PC-9 (cell line): ENCODE measurements around the gene GATAD2A. TPM values are rescaled to one million over a fixed set of nuclear protein-coding genes. Genes with fewer than 3 reads are reported as not detected.

Experiments
- BruUV-seq: library from RNA; stranded (reverse); fragments of 400-500 nt; replicated peaks from 2 replicates; lab custom pipeline; 2021; lab: Mats Ljungman, UMichigan
- CTCF ChIA-PET: fragments of 300-600 bp; sonication (Branson Sonifier 250); formaldehyde crosslinking; loops from one replicate; lab custom pipeline; 2022; ENCODE audit warnings: antibody characterized with exemption; lab: Charles Lee
- POLR2A ChIA-PET: fragments of 300-600 bp; sonication (Branson Sonifier 250); formaldehyde crosslinking; loops from one replicate; lab custom pipeline; 2022; ENCODE audit warnings: antibody characterized with exemption; ENCODE audit not compliant: unreplicated experiment; lab: Charles Lee
- DNase-seq, 2 experiments: peaks; one replicate each; pipeline versions ENCODE4 v3.0.0 to v3.0.0-alpha.2; 2015 to 2022; ENCODE audit warnings: mixed read lengths in 1 of 2
- H2AFZ ChIP-seq: fragments of 200-600 bp; sonication (generic); 2 replicates; pipeline ENCODE4 v1.8.1; 2017; ENCODE audit warnings: antibody characterized with exemption
- H3F3A ChIP-seq: fragments of 200-600 bp; sonication (generic); 2 replicates; pipeline ENCODE4 v1.8.1; 2017; ENCODE audit warnings: antibody characterized with exemption, mild to moderate bottlenecking, low read depth; ENCODE audit not compliant: insufficient read depth
- H3K27ac ChIP-seq: fragments of 200-600 bp; sonication (generic); 2 replicates; pipeline ENCODE4 v1.6.1; 2016; ENCODE audit warnings: mixed run types
- H3K27me3 ChIP-seq: fragments of 200-600 bp; sonication (generic); 2 replicates; pipeline ENCODE4 v1.6.1; 2016; ENCODE audit warnings: low read depth, mixed run types; ENCODE audit not compliant: insufficient read depth
- H3K36me3 ChIP-seq: fragments of 200-600 bp; sonication (generic); 2 replicates; pipeline ENCODE4 v1.6.1; 2016; ENCODE audit warnings: low read depth, mixed run types
- H3K4me1 ChIP-seq: fragments of 200-600 bp; sonication (generic); replicated peaks from 2 replicates; pipeline ENCODE4 v1.6.1; 2016; ENCODE audit warnings: mixed run types; ENCODE audit not compliant: insufficient read depth
- H3K4me2 ChIP-seq: fragments of 200-600 bp; sonication (generic); 2 replicates; pipeline ENCODE4 v1.6.1; 2017; ENCODE audit warnings: mixed run types
- H3K4me3 ChIP-seq: fragments of 200-600 bp; sonication (generic); 2 replicates; pipeline ENCODE4 v1.6.1; 2016; ENCODE audit warnings: mixed run types
- H3K79me2 ChIP-seq: fragments of 200-600 bp; sonication (generic); 2 replicates; pipeline ENCODE4 v1.6.1; 2017; ENCODE audit warnings: low read depth, mixed run types
- H3K9me2 ChIP-seq: fragments of 200-600 bp; sonication (generic); 2 replicates; pipeline ENCODE4 v1.8.1; 2017; ENCODE audit warnings: mild to moderate bottlenecking; ENCODE audit not compliant: insufficient read depth
- H3K9me3 ChIP-seq: fragments of 200-600 bp; sonication (generic); 2 replicates; pipeline ENCODE4 v1.8.1; 2016; ENCODE audit warnings: low read depth; ENCODE audit not compliant: insufficient read depth
- H4K20me1 ChIP-seq: fragments of 200-600 bp; sonication (generic); 2 replicates; pipeline ENCODE4 v1.8.1; 2017; ENCODE audit not compliant: insufficient read depth
- EZH2 ChIP-seq: fragments of 200-600 bp; sonication (generic); IDR thresholded peaks from 2 replicates; pipeline ENCODE4 v1.8.0; 2017; ENCODE audit warnings: antibody characterized with exemption, low read depth
- intact Hi-C: fragments of 100-400 bp; cut with micrococcal nuclease; formaldehyde crosslinking; loops from one replicate; pipeline ENCODE4 v1.10.0; 2022; ENCODE audit not compliant: unreplicated experiment
- total RNA-seq: library from RNA; stranded (reverse); gene quantifications from 2 replicates; pipeline ENCODE4 v1.2.3, GENCODE V29; 2021
- TF ChIP-seq, protein P1 (sequence below): fragments of 200-600 bp; sonication (generic); conservative IDR thresholded peaks from 2 replicates; pipeline ENCODE4 v1.6.1; 2017; ENCODE audit warnings: mixed run types, antibody characterized with exemption, mild to moderate bottlenecking, moderate library complexity

Gene GATAD2A
- total RNA-seq, 1 experiment from 2014 or later: 129 TPM

DNA sequence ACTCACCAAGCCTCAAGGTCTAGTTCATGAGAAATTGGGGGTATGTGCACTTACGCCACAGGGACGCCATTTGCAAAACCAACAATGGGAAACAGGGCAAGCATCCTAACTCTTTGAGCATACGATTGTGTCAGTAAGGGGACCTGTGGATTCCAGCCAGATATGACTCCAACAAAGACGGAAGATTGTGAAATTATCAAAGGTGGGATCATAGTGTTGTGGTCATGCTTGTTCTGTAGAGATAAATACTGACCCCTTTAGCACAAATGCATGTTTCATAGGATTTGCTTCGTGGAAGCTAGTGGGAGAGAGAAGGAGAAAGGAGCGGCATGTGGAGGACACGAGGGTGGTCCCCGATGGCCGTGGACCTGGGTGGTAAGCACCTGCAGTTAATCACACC is 37.8 kb downstream of the GATAD2A start:
- no peak for DNase-seq
- no peaks in the 10 kb centered on the region for H3K27me3 ChIP-seq
- no TSS peak for BruUV-seq
- intact Hi-C loops: no loop called here
- H3K4me2 ChIP-seq: no peak overlapping the region
- POLR2A ChIA-PET: no interaction called here
- H3F3A ChIP-seq: peaks cover 6% of the 10 kb centered on the region; the same call in 1 of the 2 replicates
- no peak overlapping the region for H3K27ac ChIP-seq
- peaks cover 81% of the 10 kb centered on the region for H3K79me2 ChIP-seq
- no peak overlapping the region for H2AFZ ChIP-seq
- H3K36me3 ChIP-seq: no peaks in the 10 kb centered on the region
- no peaks in the 10 kb centered on the region for H3K9me2 ChIP-seq
- peaks cover 16% of the 10 kb centered on the region for H3K4me1 ChIP-seq
- peaks cover 88% of the 10 kb centered on the region for H4K20me1 ChIP-seq
- CTCF ChIA-PET: no interaction called here
- H3K9me3 ChIP-seq: no peaks in the 10 kb centered on the region
- TF ChIP-seq, protein P1, sequence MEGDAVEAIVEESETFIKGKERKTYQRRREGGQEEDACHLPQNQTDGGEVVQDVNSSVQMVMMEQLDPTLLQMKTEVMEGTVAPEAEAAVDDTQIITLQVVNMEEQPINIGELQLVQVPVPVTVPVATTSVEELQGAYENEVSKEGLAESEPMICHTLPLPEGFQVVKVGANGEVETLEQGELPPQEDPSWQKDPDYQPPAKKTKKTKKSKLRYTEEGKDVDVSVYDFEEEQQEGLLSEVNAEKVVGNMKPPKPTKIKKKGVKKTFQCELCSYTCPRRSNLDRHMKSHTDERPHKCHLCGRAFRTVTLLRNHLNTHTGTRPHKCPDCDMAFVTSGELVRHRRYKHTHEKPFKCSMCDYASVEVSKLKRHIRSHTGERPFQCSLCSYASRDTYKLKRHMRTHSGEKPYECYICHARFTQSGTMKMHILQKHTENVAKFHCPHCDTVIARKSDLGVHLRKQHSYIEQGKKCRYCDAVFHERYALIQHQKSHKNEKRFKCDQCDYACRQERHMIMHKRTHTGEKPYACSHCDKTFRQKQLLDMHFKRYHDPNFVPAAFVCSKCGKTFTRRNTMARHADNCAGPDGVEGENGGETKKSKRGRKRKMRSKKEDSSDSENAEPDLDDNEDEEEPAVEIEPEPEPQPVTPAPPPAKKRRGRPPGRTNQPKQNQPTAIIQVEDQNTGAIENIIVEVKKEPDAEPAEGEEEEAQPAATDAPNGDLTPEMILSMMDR: no peak
- no peak for TF ChIP-seq EZH2
- H3K4me3 ChIP-seq: no peak overlapping the region

DNA sequence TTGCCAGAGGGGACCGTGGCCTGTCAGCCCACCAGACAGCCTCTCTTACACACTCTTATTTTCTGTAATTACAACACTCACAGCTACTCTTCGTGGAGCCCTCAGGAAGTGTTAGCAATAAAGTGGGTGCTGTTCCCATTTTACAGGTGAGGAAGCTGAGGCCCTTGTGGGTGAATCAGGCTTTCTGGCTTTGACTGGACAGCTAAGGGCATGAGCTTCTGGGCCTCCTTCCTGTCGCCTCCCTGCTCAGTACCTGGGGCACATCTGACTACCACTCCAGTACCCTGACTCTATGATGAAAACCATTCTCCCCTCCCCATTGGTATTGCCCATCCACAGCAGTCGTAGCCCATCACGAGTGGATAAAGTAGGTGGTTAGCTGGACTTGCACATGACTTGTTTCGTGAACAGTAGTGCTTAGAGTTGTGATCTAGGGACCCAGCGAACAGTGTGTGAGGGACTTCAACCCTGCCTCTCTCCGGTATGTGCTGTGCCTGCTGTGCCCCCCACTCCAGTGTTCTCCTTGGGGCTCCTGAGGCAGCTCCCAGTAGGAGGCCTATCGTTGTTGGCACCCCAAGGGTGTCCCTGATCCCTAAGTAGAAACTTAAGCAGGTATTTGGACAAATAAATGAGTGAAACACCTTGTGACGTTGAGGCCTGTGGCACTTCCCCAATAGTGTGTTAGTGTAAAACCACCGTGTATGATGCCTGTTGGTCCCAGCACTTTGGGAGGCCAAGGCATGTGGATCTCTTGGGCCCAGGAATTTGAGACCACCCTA is 38.6 kb downstream of the GATAD2A start:
- H4K20me1 ChIP-seq: peaks cover 88% of the 10 kb centered on the region
- BruUV-seq: no TSS peak
- H3K4me2 ChIP-seq: no peak overlapping the region
- H3K27ac ChIP-seq: peak overlapping the region; percentile 0; the same call in 1 of the 2 replicates
- TF ChIP-seq, protein P1: no peak
- no peak for TF ChIP-seq EZH2
- H3K27me3 ChIP-seq: no peaks in the 10 kb centered on the region
- ChIA-PET CTCF (no interaction called here), POLR2A (no interaction called here)
- no peak overlapping the region for H3K4me3 ChIP-seq
- no peak overlapping the region for H2AFZ ChIP-seq
- DNase-seq: no peak
- peaks cover 81% of the 10 kb centered on the region for H3K79me2 ChIP-seq
- H3K36me3 ChIP-seq: no peaks in the 10 kb centered on the region
- intact Hi-C loops: no loop called here
- H3K4me1 ChIP-seq: peaks cover 16% of the 10 kb centered on the region
- H3F3A ChIP-seq: peaks cover 6% of the 10 kb centered on the region; the same call in 1 of the 2 replicates
- H3K9me2 ChIP-seq: no peaks in the 10 kb centered on the region
- H3K9me3 ChIP-seq: no peaks in the 10 kb centered on the region

DNA sequence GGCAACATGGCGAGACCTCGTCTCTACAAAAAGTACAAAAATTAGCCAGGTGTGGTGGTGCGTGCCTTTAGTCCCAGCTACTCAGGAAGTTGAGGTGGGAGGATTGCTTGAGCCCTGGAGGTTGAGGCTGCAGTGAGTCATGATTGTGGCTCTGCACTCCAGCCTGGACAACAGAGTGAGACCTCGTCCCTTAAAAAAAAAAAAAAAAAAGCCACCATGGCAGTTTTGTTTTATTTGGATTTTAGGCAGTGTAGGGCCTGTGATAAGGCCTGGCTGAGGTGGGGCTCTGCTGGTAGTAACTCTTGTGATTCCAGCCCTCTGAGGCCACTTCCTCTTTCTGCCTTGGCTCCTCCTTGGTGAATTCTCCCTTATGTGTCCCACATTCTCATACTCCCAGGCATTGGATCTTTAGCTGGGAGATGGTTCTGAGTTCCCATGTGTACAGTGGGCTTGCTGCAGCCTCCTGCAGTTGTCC is 39.2 kb downstream of the GATAD2A start:
- Histone ChIP-seq H3K36me3 (no peaks in the 10 kb centered on the region), H3K4me2 (no peak overlapping the region), H3K79me2 (peaks cover 81% of the 10 kb centered on the region), H3K27ac (no peak overlapping the region), H3K4me1 (peaks cover 16% of the 10 kb centered on the region), H3K9me2 (no peaks in the 10 kb centered on the region), H4K20me1 (peaks cover 87% of the 10 kb centered on the region), H3K9me3 (no peaks in the 10 kb centered on the region), H2AFZ (no peak overlapping the region), H3K4me3 (no peak overlapping the region), H3K27me3 (no peaks in the 10 kb centered on the region), H3F3A (peaks cover 6% of the 10 kb centered on the region; the same call in 1 of the 2 replicates)
- intact Hi-C loops: no loop called here
- ChIA-PET CTCF (interaction anchor here (0.7 kb wide), 2 partner anchors 40 to 45 kb away, joined by 3 to 11 read pairs; no protein-coding TSS in a partner anchor), POLR2A (no interaction called here)
- no peak for DNase-seq
- no peak for TF ChIP-seq EZH2
- TF ChIP-seq, protein P1: no peak
- no TSS peak for BruUV-seq
